Measurements from ENCODE around the gene RPL29. TPM values are rescaled to one million over a fixed set of nuclear protein-coding genes. Genes with fewer than 3 reads are reported as not detected.

RPL29 gene
- total and polyA plus RNA-seq, 2 experiments from 2014 or later = 844 to 1,533 TPM

DNA sequence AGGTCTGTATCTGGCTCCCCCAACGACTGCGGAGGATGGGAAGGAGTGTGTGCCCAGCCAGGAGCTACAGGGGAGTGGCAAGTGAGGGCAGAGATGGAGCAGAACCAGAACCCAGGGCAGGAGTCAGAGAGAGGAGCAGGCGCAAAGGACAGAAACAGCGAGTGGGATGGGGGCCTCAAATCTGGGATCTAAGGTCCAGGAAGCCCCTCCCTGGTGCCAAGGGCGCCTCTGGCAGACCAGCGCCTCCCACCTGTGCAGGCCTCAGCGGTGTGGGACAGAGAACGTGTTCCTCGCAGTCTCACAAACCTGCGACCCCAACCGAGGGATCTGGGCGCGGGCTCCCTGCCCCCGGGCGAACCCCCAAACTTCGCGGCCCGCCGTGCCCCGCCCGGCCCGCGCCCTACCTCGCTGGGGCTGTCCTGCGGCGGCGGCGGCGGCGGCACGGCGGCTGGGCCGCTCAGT lies 28.7 kb downstream of the RPL29 start:
- Histone ChIP-seq H3K27me3 (no peaks in the 10 kb centered on the region), H3K4me3 (peak overlapping the region; percentile 85), H3K9me3 (ENCODE audit: low read depth) (no peaks in the 10 kb centered on the region), H3K27ac (peak overlapping the region; percentile 89), H3K4me1 (ENCODE audit: low read depth) (peaks cover 19% of the 10 kb centered on the region), H3K36me3 (no peaks in the 10 kb centered on the region)
- DNase-seq (ENCODE audit: low read depth in 1 of 2, low spot score in 1 of 2) = no peak
- TF ChIP-seq CTCF (IDR thresholded peaks at IDR 0.05; ENCODE audit: low read depth, low read length) = no peak

DNA sequence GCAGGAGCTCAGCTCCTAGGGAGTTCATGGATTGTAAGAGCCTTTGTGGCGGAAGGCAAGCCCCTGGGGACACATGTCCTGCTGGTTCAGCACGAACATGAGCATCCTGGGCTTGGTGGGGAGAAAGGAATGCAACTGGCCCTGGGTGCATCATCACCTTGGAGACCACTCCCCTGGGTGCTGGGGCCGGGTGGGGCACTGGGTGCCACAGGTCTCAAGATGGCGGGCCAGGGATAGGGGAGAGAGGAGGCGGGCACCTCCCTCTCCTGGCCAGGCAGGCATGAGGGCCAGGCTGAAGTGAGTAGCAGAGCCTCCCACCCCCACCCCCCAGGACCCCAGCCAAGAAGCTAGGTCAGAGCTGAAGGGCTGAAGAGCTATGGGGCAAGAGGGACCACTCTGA lies 29.2 kb downstream of the RPL29 start:
- H3K4me1 ChIP-seq (ENCODE audit: low read depth) = peaks cover 19% of the 10 kb centered on the region

DNA sequence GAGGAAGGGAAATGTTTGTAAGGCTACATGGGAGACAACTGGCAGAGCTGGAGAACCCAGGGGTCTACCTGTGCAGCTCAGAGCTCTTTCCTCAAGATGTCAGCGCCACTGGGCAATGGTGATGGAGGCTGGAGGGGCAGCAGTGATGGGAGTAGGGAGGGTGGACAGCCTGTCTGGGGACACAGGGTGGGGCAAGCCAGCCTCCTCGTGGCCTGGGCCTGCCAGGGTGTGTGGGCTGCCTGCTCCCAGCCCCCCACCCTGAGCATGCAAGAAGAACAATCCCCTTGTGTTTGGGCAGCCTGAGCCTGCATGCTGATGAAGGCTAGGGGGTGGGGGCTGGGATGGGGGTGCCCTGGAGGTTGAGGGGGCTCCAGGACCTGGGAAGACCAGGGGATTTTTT lies 29.7 kb downstream of the RPL29 start:
- DNase-seq (ENCODE audit: low read depth in 1 of 2, low spot score in 1 of 2) = no peak

More for the DNA sequence above, 29.2 kb downstream of the RPL29 start:
- no peaks in the 10 kb centered on the region for H3K36me3 ChIP-seq
- peak overlapping the region; percentile 85 for H3K4me3 ChIP-seq
- no peaks in the 10 kb centered on the region for H3K9me3 ChIP-seq (ENCODE audit: low read depth)
- TF ChIP-seq CTCF (IDR thresholded peaks at IDR 0.05; ENCODE audit: low read depth, low read length) = no peak
- H3K27me3 ChIP-seq = no peaks in the 10 kb centered on the region
- no peak overlapping the region for H3K27ac ChIP-seq
- DNase-seq (ENCODE audit: low read depth in 1 of 2, low spot score in 1 of 2) = no peak

DNA sequence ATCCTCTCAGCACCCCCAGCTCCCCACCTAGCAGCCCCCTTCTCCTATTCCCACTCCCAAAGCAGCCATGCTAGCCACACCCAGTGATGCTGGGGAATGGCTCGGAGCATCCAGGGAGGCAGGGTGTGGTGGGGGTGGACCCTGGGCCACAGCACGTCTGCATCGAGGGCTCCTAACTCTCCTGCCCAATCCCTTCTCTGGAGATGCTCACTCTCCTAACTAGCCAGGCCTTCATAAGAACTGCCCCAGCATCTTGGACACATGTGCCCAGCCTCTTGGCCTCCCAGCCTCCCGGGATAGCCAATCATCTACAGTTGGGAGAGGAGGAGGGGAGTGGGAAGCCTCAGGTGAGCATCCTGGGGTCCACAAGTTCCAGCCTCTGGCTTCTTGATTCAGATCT lies 31.2 kb downstream of the RPL29 start:
- peaks cover 19% of the 10 kb centered on the region for H3K4me1 ChIP-seq (ENCODE audit: low read depth)
- H3K9me3 ChIP-seq (ENCODE audit: low read depth) = no peaks in the 10 kb centered on the region
- no peak for TF ChIP-seq CTCF (IDR thresholded peaks at IDR 0.05; ENCODE audit: low read depth, low read length)
- DNase-seq (ENCODE audit: low read depth in 1 of 2, low spot score in 1 of 2) = no peak
- no peak overlapping the region for H3K27ac ChIP-seq
- no peaks in the 10 kb centered on the region for H3K36me3 ChIP-seq
- H3K4me3 ChIP-seq = no peak overlapping the region
- H3K27me3 ChIP-seq = no peaks in the 10 kb centered on the region

More for the DNA sequence above, 29.7 kb downstream of the RPL29 start:
- Histone ChIP-seq H3K4me3 (no peak overlapping the region), H3K36me3 (no peaks in the 10 kb centered on the region), H3K4me1 (ENCODE audit: low read depth) (peaks cover 19% of the 10 kb centered on the region), H3K9me3 (ENCODE audit: low read depth) (no peaks in the 10 kb centered on the region), H3K27ac (no peak overlapping the region), H3K27me3 (no peaks in the 10 kb centered on the region)
- no peak for TF ChIP-seq CTCF (IDR thresholded peaks at IDR 0.05; ENCODE audit: low read depth, low read length)

DNA sequence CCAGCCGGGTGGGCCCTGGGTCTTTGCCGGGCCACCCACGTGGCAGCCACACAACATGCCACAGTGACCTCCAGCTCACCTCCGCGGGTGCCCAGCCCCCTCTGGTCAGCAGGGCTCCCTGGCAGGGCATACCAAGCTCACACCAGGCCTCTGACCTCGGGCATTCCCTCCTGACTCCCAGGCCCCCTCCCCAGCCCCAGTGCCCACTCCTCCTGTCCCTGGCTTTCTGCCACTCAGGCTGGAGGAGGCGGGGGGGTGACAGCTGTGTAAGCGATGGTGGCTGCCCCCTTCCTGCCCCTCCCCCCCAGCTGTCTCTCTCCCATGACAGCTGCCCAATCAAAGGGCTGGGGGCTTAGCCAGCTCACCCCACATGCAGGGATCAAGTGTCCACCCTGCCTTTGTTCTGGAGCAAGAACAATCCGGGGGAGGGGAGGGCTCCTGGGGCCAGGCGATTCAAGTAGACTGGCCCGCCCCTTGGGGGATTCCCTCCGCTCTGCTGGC lies 31.7 kb downstream of the RPL29 start:
- H3K27me3 ChIP-seq = no peaks in the 10 kb centered on the region
- no peaks in the 10 kb centered on the region for H3K36me3 ChIP-seq
- no peaks in the 10 kb centered on the region for H3K9me3 ChIP-seq (ENCODE audit: low read depth)
- no peak for TF ChIP-seq CTCF (IDR thresholded peaks at IDR 0.05; ENCODE audit: low read depth, low read length)
- no peak overlapping the region for H3K27ac ChIP-seq
- DNase-seq (ENCODE audit: low read depth in 1 of 2, low spot score in 1 of 2) = peak in 1 of 2 donors; percentile 32
- H3K4me3 ChIP-seq = no peak overlapping the region
- H3K4me1 ChIP-seq (ENCODE audit: low read depth) = peaks cover 19% of the 10 kb centered on the region

Measured in cardiac muscle cell (in vitro differentiated cells and primary cell).